ENCODE results near the gene ANKRD11. TPM values are rescaled to one million over a fixed set of nuclear protein-coding genes. Genes with fewer than 3 reads are reported as not detected.
A peak's percentile ranks its signal among the peaks of the same experiment; 100 is the strongest.

The ANKRD11 gene
- polyA plus RNA-seq, 3 donors = 3.2 to 62.4 (median 5.4) TPM

DNA sequence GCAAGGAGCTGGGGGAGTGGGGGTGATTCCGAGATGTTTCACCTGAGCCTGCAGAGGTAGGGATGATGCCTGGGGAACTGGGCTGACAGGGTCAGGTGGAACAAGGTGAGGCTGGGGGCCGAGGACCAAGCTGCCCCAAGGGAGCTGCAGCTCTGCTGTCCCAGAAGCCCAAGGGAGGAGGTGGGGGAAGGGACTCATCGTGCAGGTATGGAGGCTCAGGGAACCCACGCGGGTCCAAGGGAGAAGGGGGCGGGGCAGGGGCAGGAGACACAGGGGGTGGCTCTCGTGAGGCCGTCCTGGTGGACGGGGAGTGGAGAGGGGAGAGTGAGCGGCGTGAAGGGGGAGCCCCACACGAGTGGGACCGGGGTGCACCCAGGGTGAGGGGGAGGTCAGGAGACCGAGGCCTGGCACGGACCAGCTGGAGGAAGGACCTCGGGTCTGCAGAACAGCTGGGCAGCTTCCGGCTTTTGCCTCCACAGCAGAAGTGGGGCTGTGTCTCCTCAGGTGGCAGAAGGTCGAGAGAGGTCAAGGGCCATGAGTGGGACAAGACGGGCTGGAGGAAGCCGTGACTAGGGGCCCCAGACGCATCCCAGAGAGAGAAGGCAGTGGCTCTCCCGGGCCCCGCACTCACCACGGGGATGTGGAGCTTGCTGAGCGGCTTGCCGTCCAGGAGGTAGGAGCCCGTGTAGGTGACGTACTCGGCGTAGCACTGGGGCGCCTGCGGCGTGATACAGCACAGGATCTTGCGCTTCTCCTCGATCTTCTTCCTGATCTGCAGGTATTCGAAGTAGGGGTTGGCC is 211.7 kb downstream of the ANKRD11 start:
- no peaks in the 10 kb centered on the region for H3K27me3 Mint-ChIP-seq (ENCODE audit: low read depth in 3 of 3)
- no peaks in the 10 kb centered on the region for H3K9me3 Mint-ChIP-seq
- Histone ChIP-seq H3K4me3 (replicated peaks in 1 of 3; ENCODE audit: low read depth in 2 of 3, low read length in 3 of 3) (no peak overlapping the region), H3K27me3 (ENCODE audit: control insufficient read depth in 2 of 2, insufficient read depth in 2 of 2, low read length in 2 of 2) (no peaks in the 10 kb centered on the region), H3K36me3 (replicated peaks in 1 of 2; ENCODE audit: control insufficient read depth in 1 of 2, insufficient read depth in 2 of 2, low read length in 2 of 2) (peaks cover 82 to 93% of the 10 kb centered on the region in 2 donors), H4K20me1 (ENCODE audit: insufficient read depth, low read length) (peaks cover 67% of the 10 kb centered on the region), H2AFZ (ENCODE audit: insufficient read depth, low read depth, low read length, poor library complexity, severe bottlenecking) (no peak overlapping the region), H3K9ac (ENCODE audit: insufficient read depth, low read length, poor library complexity, severe bottlenecking) (no peak overlapping the region), H3K9me3 (replicated peaks in 1 of 2; ENCODE audit: control insufficient read depth in 1 of 2, insufficient read depth in 1 of 2, low read length in 2 of 2) (no peaks in the 10 kb centered on the region), H3K4me2 (replicated peaks; ENCODE audit: extremely low read depth, low read length, poor library complexity, severe bottlenecking) (no peak overlapping the region), H3K4me1 (ENCODE audit: control insufficient read depth in 1 of 2, insufficient read depth in 2 of 2, low read length in 2 of 2) (no peaks in the 10 kb centered on the region), H3K79me2 (ENCODE audit: insufficient read depth, low read length) (peaks cover 3% of the 10 kb centered on the region), H3K27ac (ENCODE audit: low read depth in 1 of 2, low read length in 2 of 2) (no peak overlapping the region)
- WGBS (ENCODE audit: insufficient coverage) = 94% methylated on average over 23 of the region's 36 CpGs
- no peak overlapping the region for H3K4me3 Mint-ChIP-seq
- no peaks in the 10 kb centered on the region for H3K4me1 Mint-ChIP-seq
- no peak for DNase-seq
- TF ChIP-seq CTCF (IDR thresholded peaks at IDR 0.05) = no peak
- peak overlapping the region in 1 of 7 donors; percentile 45 for H3K27ac Mint-ChIP-seq
- H3K36me3 Mint-ChIP-seq = peaks cover 34 to 50% of the 10 kb centered on the region in 2 donors
- intact Hi-C loops (cut with micrococcal nuclease) = no loop called here

GRCh38 chr16:89277641-89278341 is 212.6 kb downstream of the ANKRD11 start:
- peaks cover 80 to 93% of the 10 kb centered on the region in 2 donors for H3K36me3 ChIP-seq (replicated peaks in 1 of 2; ENCODE audit: control insufficient read depth in 1 of 2, insufficient read depth in 2 of 2, low read length in 2 of 2)
- H3K4me1 ChIP-seq (ENCODE audit: control insufficient read depth in 1 of 2, insufficient read depth in 2 of 2, low read length in 2 of 2) = no peaks in the 10 kb centered on the region
- Mint-ChIP-seq H3K27me3 (ENCODE audit: low read depth in 3 of 3) (no peaks in the 10 kb centered on the region), H3K36me3 (peaks cover 43 to 59% of the 10 kb centered on the region in 2 donors), H3K4me1 (no peaks in the 10 kb centered on the region), H3K27ac (no peak overlapping the region), H3K9me3 (no peaks in the 10 kb centered on the region), H3K4me3 (no peak overlapping the region)
- H4K20me1 ChIP-seq (ENCODE audit: insufficient read depth, low read length) = peaks cover 74% of the 10 kb centered on the region
- no peak overlapping the region for H3K27ac ChIP-seq (ENCODE audit: low read depth in 1 of 2, low read length in 2 of 2)
- no peaks in the 10 kb centered on the region for H3K27me3 ChIP-seq (ENCODE audit: control insufficient read depth in 2 of 2, insufficient read depth in 2 of 2, low read length in 2 of 2)
- H3K4me3 ChIP-seq (replicated peaks in 1 of 3; ENCODE audit: low read depth in 2 of 3, low read length in 3 of 3) = no peak overlapping the region
- no peak overlapping the region for H3K4me2 ChIP-seq (replicated peaks; ENCODE audit: extremely low read depth, low read length, poor library complexity, severe bottlenecking)
- WGBS (ENCODE audit: insufficient coverage) = 91% methylated on average over 31 of the region's 33 CpGs
- intact Hi-C loops (cut with micrococcal nuclease) = no loop called here
- H3K9ac ChIP-seq (ENCODE audit: insufficient read depth, low read length, poor library complexity, severe bottlenecking) = no peak overlapping the region
- DNase-seq = no peak
- H2AFZ ChIP-seq (ENCODE audit: insufficient read depth, low read depth, low read length, poor library complexity, severe bottlenecking) = no peak overlapping the region
- no peaks in the 10 kb centered on the region for H3K9me3 ChIP-seq (replicated peaks in 1 of 2; ENCODE audit: control insufficient read depth in 1 of 2, insufficient read depth in 1 of 2, low read length in 2 of 2)
- H3K79me2 ChIP-seq (ENCODE audit: insufficient read depth, low read length) = peaks cover 4% of the 10 kb centered on the region
- TF ChIP-seq CTCF (IDR thresholded peaks at IDR 0.05) = no peak

Measured in CD14-positive monocyte (primary cell).